Neuronal stem cell (in vitro differentiated cells): ENCODE results near the gene OSGEP.

Source experiments
- DNase-seq: peaks from one replicate; pipeline ENCODE4 v3.0.0-alpha.2; 2013; ENCODE audit warnings: low spot score
- H2AFZ ChIP-seq: one replicate; pipeline ENCODE4 v1.6.1; 2013; ENCODE audit warnings: mild to moderate bottlenecking, low read length, inconsistent platforms
- H2AK5ac ChIP-seq: 2 replicates; pipeline ENCODE4 v1.6.1; 2013; ENCODE audit warnings: low read depth, mild to moderate bottlenecking, inconsistent platforms, low read length, moderate library complexity, mixed read lengths
- H2BK120ac ChIP-seq: 2 replicates; pipeline ENCODE4 v1.6.1; 2013; ENCODE audit warnings: low read depth, mild to moderate bottlenecking, inconsistent platforms, low read length, moderate library complexity, mixed read lengths
- H2BK12ac ChIP-seq: one replicate; pipeline ENCODE4 v1.6.1; 2013; ENCODE audit warnings: low read length, inconsistent platforms
- H2BK15ac ChIP-seq: 2 replicates; pipeline ENCODE4 v1.6.1; 2013; ENCODE audit warnings: mild to moderate bottlenecking, low read length, inconsistent platforms, mixed read lengths
- H2BK5ac ChIP-seq: one replicate; pipeline ENCODE4 v1.6.1; 2013; ENCODE audit warnings: inconsistent platforms, mild to moderate bottlenecking, low read length, moderate library complexity
- H3K14ac ChIP-seq: one replicate; pipeline ENCODE4 v1.6.1; 2013; ENCODE audit warnings: low read length, inconsistent platforms
- H3K18ac ChIP-seq: 2 replicates; pipeline ENCODE4 v1.6.1; 2013; ENCODE audit warnings: low read length, inconsistent platforms
- H3K23ac ChIP-seq: 2 replicates; pipeline ENCODE4 v1.6.1; 2013; ENCODE audit warnings: low read depth, mild to moderate bottlenecking, mixed read lengths, low read length, inconsistent platforms; ENCODE audit not compliant: poor library complexity
- H3K27ac ChIP-seq: replicated peaks from 3 replicates; pipeline ENCODE4 v1.5.1; 2013; ENCODE audit warnings: low read length, inconsistent platforms
- H3K27me3 ChIP-seq, 3 experiments: 2 replicates each; pipeline ENCODE4 v1.6.1; 2013; ENCODE audit warnings: low read length in 3 of 3, mild to moderate bottlenecking in 2 of 3, inconsistent platforms in 1 of 3, low read depth in 1 of 3, mixed read lengths in 1 of 3, moderate library complexity in 1 of 3; ENCODE audit not compliant: control insufficient read depth in 3 of 3, insufficient read depth in 3 of 3
- H3K36me3 ChIP-seq, 2 donors: replicated peaks in 1 of 2; 2 replicates each; pipeline ENCODE4 v1.6.1; 2013; ENCODE audit warnings: low read length in 2 of 2; ENCODE audit not compliant: control insufficient read depth in 2 of 2, insufficient read depth in 2 of 2
- H3K4ac ChIP-seq: 2 replicates; pipeline ENCODE4 v1.6.1; 2013; ENCODE audit warnings: inconsistent platforms, mild to moderate bottlenecking, low read length, moderate library complexity
- H3K4me1 ChIP-seq, 2 donors: 1 replicate in 1 of 2; 2 replicates in 1 of 2; pipeline ENCODE4 v1.6.1; 2013; ENCODE audit warnings: low read length in 2 of 2, low read depth in 1 of 2; ENCODE audit not compliant: control insufficient read depth in 2 of 2, insufficient read depth in 1 of 2
- H3K4me2 ChIP-seq: one replicate; pipeline ENCODE4 v1.6.1; 2013; ENCODE audit warnings: mild to moderate bottlenecking, low read length, inconsistent platforms; ENCODE audit not compliant: insufficient read depth, poor library complexity, severe bottlenecking
- H3K4me3 ChIP-seq, 2 donors: 2 replicates each; pipeline ENCODE4 v1.5.1; 2013; ENCODE audit warnings: low read length in 2 of 2, mild to moderate bottlenecking in 2 of 2, inconsistent platforms in 1 of 2, moderate library complexity in 1 of 2
- H3K79me1 ChIP-seq: one replicate; pipeline ENCODE4 v1.6.1; 2013; ENCODE audit warnings: low read depth, mild to moderate bottlenecking, inconsistent platforms, low read length, moderate library complexity
- H3K9ac ChIP-seq: one replicate; pipeline ENCODE4 v1.6.1; 2013; ENCODE audit warnings: mild to moderate bottlenecking, low read depth, low read length, inconsistent platforms; ENCODE audit not compliant: poor library complexity
- H3K9me3 ChIP-seq, 2 donors: replicated peaks in 1 of 2; 2 replicates each; pipeline versions ENCODE3 to v1.6.1; 2013; ENCODE audit warnings: low read length in 2 of 2, mild to moderate bottlenecking in 2 of 2, inconsistent platforms in 1 of 2, low read depth in 1 of 2, mixed read lengths in 1 of 2, moderate library complexity in 1 of 2; ENCODE audit not compliant: control insufficient read depth in 2 of 2, insufficient read depth in 1 of 2
- H4K8ac ChIP-seq: one replicate; pipeline ENCODE4 v1.6.1; 2013; ENCODE audit warnings: low read depth, mild to moderate bottlenecking, inconsistent platforms, low read length, moderate library complexity
- H4K91ac ChIP-seq: one replicate; pipeline ENCODE4 v1.6.1; 2013; ENCODE audit warnings: low read length, low read depth, mild to moderate bottlenecking, inconsistent platforms; ENCODE audit not compliant: poor library complexity
- WGBS, 2 donors: extraction: QIAGEN DNeasy Blood & Tissue Kit; methylation state at CpG; one replicate each; pipeline ENCODE4 v1.1.7; 2013; ENCODE audit warnings: missing lambda C conversion rate in 2 of 2, mixed read lengths in 1 of 2; ENCODE audit not compliant: insufficient read length in 2 of 2, insufficient replicate concordance in 1 of 2; ENCODE audit errors: extremely low coverage in 2 of 2; 5-methylcytosine and 5-hydroxymethylcytosine counted together

Gene OSGEP

GRCh38 chr14:20486684-20487395 lies 32.2 kb upstream of the OSGEP start:
- H4K8ac ChIP-seq: no peak overlapping the region
- no peak overlapping the region for H2AK5ac ChIP-seq
- no peak overlapping the region for H2BK12ac ChIP-seq
- no peaks in the 10 kb centered on the region for H3K79me1 ChIP-seq
- H2BK15ac ChIP-seq: no peak overlapping the region
- no peak overlapping the region for H3K4ac ChIP-seq
- no peak overlapping the region for H3K18ac ChIP-seq
- H3K27me3 ChIP-seq: peaks cover 0 to 22% (median 0%) of the 10 kb centered on the region in 3 experiments
- H3K9ac ChIP-seq: no peak overlapping the region
- H2BK5ac ChIP-seq: no peak overlapping the region
- H3K36me3 ChIP-seq: no peaks in the 10 kb centered on the region
- no peaks in the 10 kb centered on the region for H3K9me3 ChIP-seq
- no peak overlapping the region for H4K91ac ChIP-seq
- H3K4me3 ChIP-seq: no peak overlapping the region
- WGBS, 2 donors: no CpG with 5 or more reads among the region's 8 CpGs
- H3K23ac ChIP-seq: no peak overlapping the region
- no peak overlapping the region for H3K4me2 ChIP-seq
- H3K14ac ChIP-seq: no peak overlapping the region
- no peak overlapping the region for H2AFZ ChIP-seq
- DNase-seq: no peak
- H2BK120ac ChIP-seq: no peak overlapping the region
- H3K4me1 ChIP-seq: peaks cover 0 to 2% of the 10 kb centered on the region in 2 donors
- no peak overlapping the region for H3K27ac ChIP-seq

DNA sequence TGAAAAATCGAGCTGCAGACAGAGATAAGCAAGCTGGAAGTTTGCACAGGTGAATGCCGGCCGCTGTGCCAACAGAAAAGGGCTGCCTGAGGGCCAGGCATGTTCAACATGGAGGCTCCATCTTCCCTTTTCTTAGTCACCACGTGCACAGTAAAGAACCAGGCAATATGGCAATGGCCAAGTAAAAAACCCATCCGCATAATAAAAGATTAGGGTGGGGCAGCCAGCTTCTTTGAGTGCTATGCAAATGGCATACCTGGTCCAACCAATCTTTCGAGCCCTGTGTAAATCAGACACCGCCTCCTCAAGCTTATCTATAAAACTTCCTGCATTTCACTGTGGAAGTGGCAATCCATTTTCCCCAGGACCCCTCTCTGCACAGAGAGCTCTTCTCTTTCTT lies 31.3 kb upstream of the OSGEP start:
- Histone ChIP-seq H2AFZ (no peak overlapping the region), H3K14ac (no peak overlapping the region), H3K79me1 (no peaks in the 10 kb centered on the region), H4K8ac (no peak overlapping the region), H3K36me3 (no peaks in the 10 kb centered on the region), H3K4me3 (no peak overlapping the region), H2BK5ac (no peak overlapping the region), H3K4ac (no peak overlapping the region), H2AK5ac (no peak overlapping the region), H3K27me3 (peaks cover 0 to 22% (median 0%) of the 10 kb centered on the region in 3 experiments), H3K23ac (no peak overlapping the region), H4K91ac (no peak overlapping the region), H3K4me2 (no peak overlapping the region), H3K4me1 (peaks cover 2% of the 10 kb centered on the region in 2 donors), H2BK120ac (no peak overlapping the region), H3K9ac (no peak overlapping the region), H3K18ac (no peak overlapping the region), H2BK15ac (no peak overlapping the region), H3K27ac (no peak overlapping the region), H2BK12ac (no peak overlapping the region), H3K9me3 (no peaks in the 10 kb centered on the region)
- no CpG with 5 or more reads among the region's 7 CpGs for WGBS, 2 donors
- no peak for DNase-seq

- Histone ChIP-seq H3K4ac (no peak overlapping the region), H3K27ac (no peak overlapping the region), H3K23ac (no peak overlapping the region), H2BK5ac (no peak overlapping the region), H3K4me3 (no peak overlapping the region), H2BK120ac (no peak overlapping the region), H2AK5ac (no peak overlapping the region), H3K36me3 (peaks cover 4 to 11% of the 10 kb centered on the region in 2 donors), H3K9me3 (no peaks in the 10 kb centered on the region), H3K27me3 (peaks cover 0 to 22% (median 0%) of the 10 kb centered on the region in 3 experiments), H3K4me2 (no peak overlapping the region), H3K18ac (no peak overlapping the region), H4K8ac (no peak overlapping the region), H4K91ac (no peak overlapping the region), H2BK15ac (no peak overlapping the region), H3K9ac (no peak overlapping the region), H3K4me1 (peaks cover 0 to 2% of the 10 kb centered on the region in 2 donors), H2BK12ac (no peak overlapping the region), H3K14ac (no peak overlapping the region), H2AFZ (no peak overlapping the region), H3K79me1 (no peaks in the 10 kb centered on the region)
- no CpG with 5 or more reads among the region's 5 CpGs for WGBS, 2 donors
- DNase-seq: no peak
These were observed 27.8 kb upstream of the OSGEP start for GRCh38 chr14:20482382-20482781.

DNA sequence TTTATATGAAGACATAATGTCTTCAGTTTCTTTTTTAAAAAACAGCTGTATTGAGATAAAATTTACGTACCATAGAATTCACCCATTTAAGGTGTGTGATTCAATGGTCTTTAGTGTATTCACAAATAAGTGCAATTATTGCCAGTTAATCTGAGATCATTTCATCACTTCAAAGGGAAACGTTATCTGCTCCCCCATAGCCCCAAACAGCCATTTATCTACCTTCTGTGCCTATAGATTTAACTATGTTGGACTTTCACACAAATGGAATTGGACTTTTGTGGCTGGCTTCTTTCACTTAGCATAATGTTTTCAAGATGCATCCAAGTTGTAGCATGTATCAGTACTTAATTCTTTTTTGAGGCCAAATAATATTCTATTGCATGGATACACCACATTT lies 24.3 kb upstream of the OSGEP start:
- no peak overlapping the region for H2BK120ac ChIP-seq
- peaks cover 0 to 14% (median 0%) of the 10 kb centered on the region in 3 experiments for H3K27me3 ChIP-seq
- H3K23ac ChIP-seq: no peak overlapping the region
- no peak overlapping the region for H3K4me3 ChIP-seq
- peaks cover 0 to 2% of the 10 kb centered on the region in 2 donors for H3K4me1 ChIP-seq
- no peak overlapping the region for H2BK15ac ChIP-seq
- H3K9ac ChIP-seq: no peak overlapping the region
- H2AK5ac ChIP-seq: no peak overlapping the region
- H3K27ac ChIP-seq: no peak overlapping the region
- WGBS, 2 donors: no CpG with 5 or more reads among the region's 2 CpGs
- no peak for DNase-seq
- H3K18ac ChIP-seq: no peak overlapping the region
- peaks cover 28 to 45% of the 10 kb centered on the region in 2 donors for H3K36me3 ChIP-seq
- no peaks in the 10 kb centered on the region for H3K79me1 ChIP-seq
- H4K91ac ChIP-seq: no peak overlapping the region
- no peak overlapping the region for H2AFZ ChIP-seq
- H2BK5ac ChIP-seq: no peak overlapping the region
- no peaks in the 10 kb centered on the region for H3K9me3 ChIP-seq
- H2BK12ac ChIP-seq: no peak overlapping the region
- H4K8ac ChIP-seq: no peak overlapping the region
- no peak overlapping the region for H3K14ac ChIP-seq
- no peak overlapping the region for H3K4ac ChIP-seq
- no peak overlapping the region for H3K4me2 ChIP-seq
